Measurements from ENCODE around the gene SLC24A3. TPM values are rescaled to one million over a fixed set of nuclear protein-coding genes. Genes with fewer than 3 reads are reported as not detected.

SLC24A3 gene
- polyA plus RNA-seq, 1 experiment: 1.7 TPM

GRCh38 chr20:19310541-19310940 lies 98.1 kb downstream of the SLC24A3 start:
- ChIA-PET CTCF (interaction anchor here (0.7 to 1.1 kb wide), 2 partner anchors 9 to 14 kb away, joined by 3 to 6 read pairs; no protein-coding TSS in a partner anchor), POLR2A (no interaction called here)
- no peak overlapping the region for H3K4me3 ChIP-seq (ENCODE audit: low read depth, low read length)
- H3K36me3 ChIP-seq (ENCODE audit: control insufficient read depth, insufficient read depth, low read length): no peaks in the 10 kb centered on the region
- TF ChIP-seq CTCF (IDR thresholded peaks at IDR 0.05; ENCODE audit: insufficient read depth, low read depth, low read length): no peak
- no peak for DNase-seq (ENCODE audit: low read depth)
- H3K27me3 ChIP-seq (ENCODE audit: control insufficient read depth, insufficient read depth, low read length): no peaks in the 10 kb centered on the region

- CTCF ChIA-PET: no interaction called here
- no peak for TF ChIP-seq CTCF (IDR thresholded peaks at IDR 0.05; ENCODE audit: insufficient read depth, low read depth, low read length)
- POLR2A ChIA-PET: no interaction called here
These were observed 101.1 kb downstream of the SLC24A3 start for GRCh38 chr20:19313342-19314069.

GRCh38 chr20:19314621-19315020 lies 102.2 kb downstream of the SLC24A3 start:
- no peak for DNase-seq (ENCODE audit: low read depth)
- TF ChIP-seq CTCF (IDR thresholded peaks at IDR 0.05; ENCODE audit: insufficient read depth, low read depth, low read length): no peak
- H3K27me3 ChIP-seq (ENCODE audit: control insufficient read depth, insufficient read depth, low read length): no peaks in the 10 kb centered on the region
- no peak overlapping the region for H3K4me3 ChIP-seq (ENCODE audit: low read depth, low read length)
- POLR2A ChIA-PET: no interaction called here
- no peaks in the 10 kb centered on the region for H3K36me3 ChIP-seq (ENCODE audit: control insufficient read depth, insufficient read depth, low read length)
- CTCF ChIA-PET: no interaction called here

More at GRCh38 chr20:19313342-19314069, 101.1 kb downstream of the SLC24A3 start:
- H3K36me3 ChIP-seq (ENCODE audit: control insufficient read depth, insufficient read depth, low read length): no peaks in the 10 kb centered on the region
- no peak overlapping the region for H3K4me3 ChIP-seq (ENCODE audit: low read depth, low read length)
- no peak for DNase-seq (ENCODE audit: low read depth)
- H3K27me3 ChIP-seq (ENCODE audit: control insufficient read depth, insufficient read depth, low read length): no peaks in the 10 kb centered on the region

GRCh38 chr20:19317237-19318069 lies 105.0 kb downstream of the SLC24A3 start:
- CTCF ChIA-PET: interaction anchor here (0.5 kb wide), 1 partner anchor 98 kb away, joined by 7 read pairs; no protein-coding TSS in a partner anchor
- TF ChIP-seq CTCF (IDR thresholded peaks at IDR 0.05; ENCODE audit: insufficient read depth, low read depth, low read length): no peak
- H3K4me3 ChIP-seq (ENCODE audit: low read depth, low read length): no peak overlapping the region
- no peak for DNase-seq (ENCODE audit: low read depth)
- H3K27me3 ChIP-seq (ENCODE audit: control insufficient read depth, insufficient read depth, low read length): no peaks in the 10 kb centered on the region
- POLR2A ChIA-PET: no interaction called here
- no peaks in the 10 kb centered on the region for H3K36me3 ChIP-seq (ENCODE audit: control insufficient read depth, insufficient read depth, low read length)

GRCh38 chr20:19318610-19319009 lies 106.2 kb downstream of the SLC24A3 start:
- Histone ChIP-seq H3K27me3 (ENCODE audit: control insufficient read depth, insufficient read depth, low read length) (no peaks in the 10 kb centered on the region), H3K4me3 (ENCODE audit: low read depth, low read length) (no peak overlapping the region), H3K36me3 (ENCODE audit: control insufficient read depth, insufficient read depth, low read length) (no peaks in the 10 kb centered on the region)
- no peak for DNase-seq (ENCODE audit: low read depth)
- ChIA-PET POLR2A (no interaction called here), CTCF (no interaction called here)
- TF ChIP-seq CTCF (IDR thresholded peaks at IDR 0.05; ENCODE audit: insufficient read depth, low read depth, low read length): no peak

All from BJ (cell line).